Activated CD4-positive, CD25-positive, alpha-beta regulatory T cell treated with anti-CD3 and anti-CD28 coated beads, Interleukin-2, amount 50 U/mL, for 16 hours (primary cell): Measurements from ENCODE around the gene MKRN1.
"Not testable (repeated sequence)": the region's sequence is repeated elsewhere in the genome, so short reads cannot be mapped to it uniquely, and the experiment has no call there.

Source experiments
- DNase-seq: peaks from one replicate; pipeline ENCODE4 v3.0.0-alpha.2; 2020; ENCODE audit warnings: low read depth, low spot score

Gene MKRN1

GRCh38 chr7:140485500-140486265 lies 6.4 kb upstream of the MKRN1 start:
- no peak for DNase-seq

GRCh38 chr7:140484951-140485499 lies 5.7 kb upstream of the MKRN1 start:
- DNase-seq = no peak

- no peak for DNase-seq
Measured at GRCh38 chr7:140484479-140484878, 5.2 kb upstream of the MKRN1 start.

- no peak for DNase-seq
Measured at GRCh38 chr7:140479739-140480084, 407 bp upstream of the MKRN1 start.

GRCh38 chr7:140478246-140479061 lies 851 bp downstream of the MKRN1 start:
- DNase-seq = peak; percentile 23

GRCh38 chr7:140476698-140477261 lies 2.5 kb downstream of the MKRN1 start:
- DNase-seq = no peak

GRCh38 chr7:140475747-140476333 lies 3.5 kb downstream of the MKRN1 start:
- peak; percentile 38 for DNase-seq

GRCh38 chr7:140463111-140463510 lies 16.2 kb downstream of the MKRN1 start:
- DNase-seq = no peak

- DNase-seq = no peak
Measured at GRCh38 chr7:140458916-140459315, 20.4 kb downstream of the MKRN1 start.

- DNase-seq = no peak
Measured at GRCh38 chr7:140458201-140458600, 21.1 kb downstream of the MKRN1 start.

- no peak for DNase-seq
Measured at GRCh38 chr7:140456551-140457051, 22.7 kb downstream of the MKRN1 start.

GRCh38 chr7:140455743-140456142 lies 23.6 kb downstream of the MKRN1 start:
- no peak for DNase-seq

GRCh38 chr7:140454657-140455015 lies 24.7 kb downstream of the MKRN1 start:
- DNase-seq = no peak

GRCh38 chr7:140453785-140454656 lies 25.3 kb downstream of the MKRN1 start:
- not testable (repeated sequence) for DNase-seq

GRCh38 chr7:140453273-140453672 lies 26.0 kb downstream of the MKRN1 start:
- no peak for DNase-seq

- no peak for DNase-seq
Measured at GRCh38 chr7:140451716-140452115, 27.6 kb downstream of the MKRN1 start.

- no peak for DNase-seq
Measured at GRCh38 chr7:140448781-140449480, 30.4 kb downstream of the MKRN1 start.

GRCh38 chr7:140447841-140448240 lies 31.5 kb downstream of the MKRN1 start:
- DNase-seq = no peak

- no peak for DNase-seq
Measured at GRCh38 chr7:140446467-140446866, 32.8 kb downstream of the MKRN1 start.

GRCh38 chr7:140441519-140441918 lies 37.8 kb downstream of the MKRN1 start:
- no peak for DNase-seq
